ENCODE results near the gene ZSCAN21. TPM values are rescaled to one million over a fixed set of nuclear protein-coding genes. Genes with fewer than 3 reads are reported as not detected.

The ZSCAN21 gene
- total RNA-seq, 4 donors from 2014 or later, result 6.7 to 15.6 (median 12.1) TPM

DNA sequence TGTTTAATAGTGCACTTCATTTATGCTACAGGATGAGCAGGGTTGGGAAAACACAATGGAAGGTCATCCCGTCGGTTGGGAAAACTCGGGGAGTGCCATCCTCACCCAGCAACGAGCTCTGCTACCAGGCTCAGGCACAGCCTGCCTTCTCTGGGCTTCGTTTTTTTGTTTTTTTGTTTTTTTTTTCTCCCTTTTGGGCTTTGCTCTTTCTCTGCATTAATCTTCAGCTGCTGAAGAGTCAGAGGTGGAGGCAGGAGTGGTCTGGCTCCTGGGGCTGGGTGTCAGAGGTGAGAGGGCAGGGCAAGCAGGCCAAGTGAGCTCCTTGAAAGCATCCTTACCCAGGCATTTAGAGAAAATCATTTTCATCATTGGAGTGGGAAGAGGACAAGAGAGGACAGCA, 20.4 kb downstream of the ZSCAN21 start:
- TF ChIP-seq, protein P1, sequence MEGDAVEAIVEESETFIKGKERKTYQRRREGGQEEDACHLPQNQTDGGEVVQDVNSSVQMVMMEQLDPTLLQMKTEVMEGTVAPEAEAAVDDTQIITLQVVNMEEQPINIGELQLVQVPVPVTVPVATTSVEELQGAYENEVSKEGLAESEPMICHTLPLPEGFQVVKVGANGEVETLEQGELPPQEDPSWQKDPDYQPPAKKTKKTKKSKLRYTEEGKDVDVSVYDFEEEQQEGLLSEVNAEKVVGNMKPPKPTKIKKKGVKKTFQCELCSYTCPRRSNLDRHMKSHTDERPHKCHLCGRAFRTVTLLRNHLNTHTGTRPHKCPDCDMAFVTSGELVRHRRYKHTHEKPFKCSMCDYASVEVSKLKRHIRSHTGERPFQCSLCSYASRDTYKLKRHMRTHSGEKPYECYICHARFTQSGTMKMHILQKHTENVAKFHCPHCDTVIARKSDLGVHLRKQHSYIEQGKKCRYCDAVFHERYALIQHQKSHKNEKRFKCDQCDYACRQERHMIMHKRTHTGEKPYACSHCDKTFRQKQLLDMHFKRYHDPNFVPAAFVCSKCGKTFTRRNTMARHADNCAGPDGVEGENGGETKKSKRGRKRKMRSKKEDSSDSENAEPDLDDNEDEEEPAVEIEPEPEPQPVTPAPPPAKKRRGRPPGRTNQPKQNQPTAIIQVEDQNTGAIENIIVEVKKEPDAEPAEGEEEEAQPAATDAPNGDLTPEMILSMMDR (IDR thresholded peaks at IDR 0.05; ENCODE audit: low read depth), result no peak

DNA sequence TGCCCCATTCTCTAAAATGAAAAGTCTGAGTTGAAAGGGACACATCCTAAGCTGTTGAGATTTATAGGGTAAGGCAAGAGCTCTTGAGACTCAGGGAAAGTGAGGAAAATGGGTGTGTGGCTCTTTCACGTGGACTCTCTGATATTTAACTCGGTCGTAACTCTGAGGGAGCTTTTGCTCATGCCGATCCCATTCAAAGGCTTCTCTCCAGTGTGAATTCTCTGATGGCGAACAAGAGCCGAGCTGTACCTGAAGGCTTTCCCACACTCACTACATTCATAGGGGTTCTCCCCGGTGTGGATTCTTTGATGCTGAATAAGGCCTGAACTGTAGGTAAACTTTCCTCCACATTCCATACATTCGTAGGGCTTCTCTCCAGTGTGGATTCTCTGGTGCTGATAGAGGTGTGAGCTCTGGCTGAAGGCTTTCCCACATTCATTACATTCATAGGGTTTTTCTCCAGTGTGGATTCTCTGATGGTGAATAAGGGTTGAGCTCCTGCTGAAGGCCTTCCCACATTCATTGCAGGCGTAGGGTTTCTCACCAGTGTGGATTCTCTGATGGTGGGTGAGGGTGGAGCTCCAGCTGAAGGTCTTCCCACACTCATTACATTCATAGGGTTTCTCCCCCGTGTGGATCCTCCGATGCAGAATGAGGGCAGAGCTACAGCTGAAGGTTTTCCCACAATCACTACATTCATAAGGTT, 21.6 kb downstream of the ZSCAN21 start:
- TF ChIP-seq, protein P1 (IDR thresholded peaks at IDR 0.05; ENCODE audit: low read depth), result no peak

DNA sequence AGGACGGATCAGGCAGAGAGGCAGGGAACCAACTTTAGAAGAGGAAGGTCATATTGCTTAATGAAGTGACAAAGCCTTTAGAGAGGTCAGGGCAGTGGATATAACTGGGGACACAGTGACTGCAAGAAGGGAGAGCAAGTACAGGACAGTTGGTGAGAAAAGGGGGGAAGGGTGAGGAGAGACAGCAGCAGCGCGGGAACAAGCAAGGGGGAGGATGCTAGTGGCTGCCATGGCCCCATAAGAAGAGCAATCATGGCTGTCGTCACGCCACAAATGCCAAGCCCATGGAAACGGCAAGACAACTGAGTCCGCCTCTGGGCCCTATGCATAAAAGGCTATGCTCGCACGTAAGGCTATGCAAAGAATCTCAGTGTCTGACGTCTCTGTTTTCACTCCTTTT, 22.9 kb downstream of the ZSCAN21 start:
- TF ChIP-seq, protein P1 (IDR thresholded peaks at IDR 0.05; ENCODE audit: low read depth), result no peak

DNA sequence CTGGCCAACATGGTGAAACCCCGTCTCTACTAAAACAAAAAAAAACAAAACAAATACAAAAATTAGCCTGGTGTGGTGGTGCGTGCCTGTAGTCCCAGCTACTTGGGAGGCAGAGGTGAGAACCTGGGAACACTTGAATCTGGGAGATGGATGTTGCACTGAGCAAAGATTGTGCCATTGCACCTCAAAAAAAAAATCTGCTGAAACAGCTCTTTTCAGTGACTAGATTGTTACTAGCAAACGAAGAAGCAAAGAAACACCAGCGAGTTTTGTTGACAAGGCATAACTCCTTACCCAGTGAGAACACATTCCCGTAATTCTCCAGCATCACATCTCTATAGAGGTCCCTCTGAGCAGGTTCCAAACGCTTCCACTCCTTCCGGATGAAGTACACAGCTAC, 25.3 kb downstream of the ZSCAN21 start:
- TF ChIP-seq, protein P1 (IDR thresholded peaks at IDR 0.05; ENCODE audit: low read depth), result no peak

DNA sequence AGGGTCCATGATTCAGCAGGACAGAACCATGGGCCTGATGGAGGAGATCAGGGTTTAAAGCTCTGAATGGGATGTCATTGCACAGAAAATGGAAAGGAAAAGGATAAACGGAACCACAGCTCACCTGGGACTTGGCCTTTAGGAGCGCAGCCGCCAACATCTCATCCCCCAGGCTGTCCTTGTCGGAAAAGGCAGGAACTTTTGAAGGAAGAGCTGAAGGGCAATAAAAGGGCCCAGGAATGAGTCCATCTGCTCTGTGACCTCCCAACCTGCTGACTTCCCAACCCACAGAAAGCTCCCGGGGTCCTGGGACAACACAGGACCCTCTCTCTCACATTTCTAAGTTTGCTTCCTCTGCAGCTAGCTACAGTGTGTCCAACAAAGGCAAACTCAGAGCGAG, 25.8 kb downstream of the ZSCAN21 start:
- TF ChIP-seq, protein P1 (IDR thresholded peaks at IDR 0.05; ENCODE audit: low read depth), result no peak

DNA sequence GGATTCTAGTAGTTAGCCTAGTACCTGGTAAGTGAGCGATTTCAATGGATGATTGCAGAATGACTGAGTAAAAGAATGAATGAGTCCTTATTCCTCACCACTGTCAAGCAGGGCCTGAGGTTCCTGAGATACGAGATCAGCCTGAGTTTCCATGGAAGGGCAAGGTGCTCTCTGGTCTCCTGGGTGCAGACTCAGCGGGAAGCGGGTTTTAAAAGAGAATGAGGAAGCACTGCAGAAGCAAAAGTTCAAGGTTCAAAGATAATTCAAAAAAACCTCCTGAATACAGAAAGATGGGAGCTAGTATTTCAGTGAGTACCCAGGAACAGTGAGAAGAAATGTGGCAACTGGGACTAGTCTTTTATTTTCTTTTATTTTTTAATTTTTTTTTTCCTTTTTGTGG, 27.6 kb downstream of the ZSCAN21 start:
- TF ChIP-seq, protein P1 (IDR thresholded peaks at IDR 0.05; ENCODE audit: low read depth), result no peak

DNA sequence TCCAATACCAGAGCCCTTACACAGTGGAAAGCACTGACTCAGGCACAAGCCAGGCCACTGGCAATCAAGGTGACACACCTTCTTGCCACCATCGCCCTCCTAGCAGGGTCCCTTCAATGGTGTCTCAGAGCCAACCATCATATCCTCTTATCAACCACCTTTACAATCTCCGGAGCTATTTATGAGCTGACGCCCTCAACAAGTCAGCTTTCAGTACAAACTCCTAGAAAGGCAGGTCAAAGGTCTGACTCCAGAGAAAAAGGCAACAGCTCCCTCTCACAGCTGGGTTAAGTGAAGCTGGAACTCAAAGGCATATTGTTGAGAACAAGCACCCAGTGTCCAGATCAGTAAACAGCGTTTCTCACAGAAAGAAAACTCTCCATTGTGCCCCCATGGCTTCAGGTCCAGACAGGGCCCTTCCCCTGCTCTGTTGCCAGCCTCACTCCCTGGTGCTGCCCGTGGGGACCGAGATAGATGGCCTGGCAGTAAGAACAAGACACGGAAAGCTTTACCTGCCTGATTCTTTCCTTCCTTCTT, 29.5 kb downstream of the ZSCAN21 start:
- TF ChIP-seq, protein P1 (IDR thresholded peaks at IDR 0.05; ENCODE audit: low read depth), result no peak
